OCI-LY7 (cell line): Measurements from ENCODE around the gene SCN1A. TPM values are rescaled to one million over a fixed set of nuclear protein-coding genes. Genes with fewer than 3 reads are reported as not detected.
"Not testable (repeated sequence)": the region's sequence is repeated elsewhere in the genome, so short reads cannot be mapped to it uniquely, and the experiment has no call there.

Experiments
- BruUV-seq: library from RNA; stranded (reverse); fragments of 400-500 nt; replicated peaks from 2 replicates; lab custom pipeline; 2021; lab: Mats Ljungman, UMichigan
- CTCF ChIA-PET: fragments of 300-600 bp; sonication (Branson Sonifier 250); formaldehyde crosslinking; loops from one replicate; lab custom pipeline; 2022; ENCODE audit warnings: antibody characterized with exemption; ENCODE audit not compliant: unreplicated experiment; lab: Charles Lee
- POLR2A ChIA-PET: fragments of 300-600 bp; sonication (Branson Sonifier 250); formaldehyde crosslinking; loops from one replicate; lab custom pipeline; 2022; ENCODE audit warnings: antibody characterized with exemption; lab: Charles Lee
- DNase-seq: peaks from one replicate; pipeline ENCODE4 v3.0.0-alpha.2; 2015; ENCODE audit warnings: low spot score
- H2AFZ ChIP-seq: fragments of 200-600 bp; sonication (generic), shearing (Covaris generic); 2 replicates; pipeline ENCODE4 v1.6.1; 2014; ENCODE audit warnings: mild to moderate bottlenecking, antibody characterized with exemption, low read length, moderate library complexity
- H3K27ac ChIP-seq: fragments of 200-600 bp; sonication (generic); 2 replicates; pipeline ENCODE4 v1.5.1; 2014; ENCODE audit warnings: mixed run types, low read depth, mild to moderate bottlenecking, moderate library complexity, low read length, inconsistent platforms; ENCODE audit not compliant: poor library complexity, severe bottlenecking
- H3K36me3 ChIP-seq: fragments of 200-600 bp; sonication (generic); 2 replicates; pipeline ENCODE4 v1.6.1; 2014; ENCODE audit warnings: mild to moderate bottlenecking, antibody characterized with exemption, low read length, moderate library complexity, mixed read lengths; ENCODE audit not compliant: insufficient read depth
- H3K4me1 ChIP-seq: fragments of 200-600 bp; sonication (generic); 2 replicates; pipeline ENCODE4 v1.5.1; 2014; ENCODE audit warnings: mild to moderate bottlenecking, low read length; ENCODE audit not compliant: insufficient read depth, poor library complexity, severe bottlenecking
- H3K4me2 ChIP-seq: fragments of 200-600 bp; sonication (generic); 2 replicates; pipeline ENCODE4 v1.6.1; 2014; ENCODE audit warnings: mild to moderate bottlenecking, low read length
- H3K4me3 ChIP-seq: fragments of 200-600 bp; sonication (generic); 2 replicates; pipeline ENCODE4 v1.5.1; 2014; ENCODE audit warnings: mild to moderate bottlenecking, low read depth, low read length; ENCODE audit not compliant: poor library complexity, severe bottlenecking
- H3K79me2 ChIP-seq: fragments of 200-600 bp; sonication (generic); 2 replicates; pipeline ENCODE4 v1.6.1; 2016; ENCODE audit warnings: low read depth, mild to moderate bottlenecking, low read length, moderate library complexity, mixed read lengths; ENCODE audit not compliant: insufficient read depth
- H3K9me2 ChIP-seq: fragments of 200-600 bp; sonication (generic); 2 replicates; pipeline ENCODE4 v1.6.1; 2016; ENCODE audit warnings: mild to moderate bottlenecking, low read length, mixed read lengths; ENCODE audit not compliant: insufficient read depth
- H3K9me3 ChIP-seq: fragments of 200-600 bp; sonication (generic); 2 replicates; pipeline ENCODE4 v1.6.1; 2014; ENCODE audit warnings: mild to moderate bottlenecking, mixed run types, low read length, mixed read lengths
- H4K20me1 ChIP-seq: fragments of 200-600 bp; sonication (generic); 2 replicates; pipeline ENCODE4 v1.6.1; 2014; ENCODE audit warnings: mild to moderate bottlenecking, antibody characterized with exemption, low read length, moderate library complexity, mixed read lengths; ENCODE audit not compliant: insufficient read depth
- EZH2phosphoT487 ChIP-seq: fragments of 200-600 bp; sonication (generic); IDR thresholded peaks from 2 replicates; pipeline ENCODE4 v1.6.1; 2018; ENCODE audit warnings: low read depth, borderline replicate concordance, mild to moderate bottlenecking, mixed run types, antibody characterized with exemption, low read length, moderate library complexity, mixed read lengths
- intact Hi-C: fragments of 100-400 bp; cut with micrococcal nuclease; formaldehyde crosslinking; loops from one replicate; pipeline ENCODE4 v1.10.0; 2022; ENCODE audit not compliant: unreplicated experiment
- total RNA-seq, 2 experiments: library from RNA; depleted of rRNA in 1 of 2; stranded (reverse); fragments of >200 nt in 1 of 2; shearing (Covaris generic) in 1 of 2; gene quantifications; 2 replicates each; pipeline ENCODE4 v1.2.3, GENCODE V29; 2014 to 2022
- TF ChIP-seq, protein P1 (sequence below): fragments of 200-600 bp; sonication (generic); conservative IDR thresholded peaks from 2 replicates; pipeline ENCODE4 v1.5.1; 2014; ENCODE audit warnings: mild to moderate bottlenecking, antibody characterized with exemption, low read length, moderate library complexity, mixed read lengths

Gene SCN1A
- total RNA-seq, 2 experiments from 2014 or later, result not detected

DNA sequence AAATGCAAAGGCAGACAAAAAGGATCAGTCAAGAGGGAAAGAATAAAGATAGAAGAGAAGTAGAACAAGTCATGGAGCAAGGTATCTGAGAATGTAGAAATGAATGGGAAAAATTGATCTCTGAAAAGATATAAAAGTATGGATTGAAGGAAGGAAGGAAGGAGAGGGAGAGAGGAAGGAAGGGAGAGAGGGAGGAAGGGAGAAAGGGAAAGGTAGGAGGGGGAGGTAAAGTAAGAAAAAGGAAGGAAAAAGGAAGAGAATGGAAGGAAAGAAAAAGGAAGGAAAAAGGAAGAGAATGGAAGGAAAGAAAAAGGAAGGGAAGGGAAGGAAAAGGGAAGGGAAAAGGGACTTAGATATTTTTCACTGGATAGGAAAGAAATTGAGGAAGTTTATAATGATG, 142.7 kb downstream of the SCN1A start:
- BruUV-seq, result no TSS peak
- no peaks in the 10 kb centered on the region for H3K9me3 ChIP-seq
- H3K4me2 ChIP-seq, result no peak overlapping the region
- H3K9me2 ChIP-seq, result no peaks in the 10 kb centered on the region
- no peaks in the 10 kb centered on the region for H3K79me2 ChIP-seq
- ChIA-PET CTCF (no interaction called here), POLR2A (no interaction called here)
- no peak overlapping the region for H3K4me3 ChIP-seq
- no peak for DNase-seq
- no peak overlapping the region for H3K27ac ChIP-seq
- H2AFZ ChIP-seq, result no peak overlapping the region
- no peaks in the 10 kb centered on the region for H3K4me1 ChIP-seq
- H3K36me3 ChIP-seq, result no peaks in the 10 kb centered on the region
- TF ChIP-seq, protein P1, sequence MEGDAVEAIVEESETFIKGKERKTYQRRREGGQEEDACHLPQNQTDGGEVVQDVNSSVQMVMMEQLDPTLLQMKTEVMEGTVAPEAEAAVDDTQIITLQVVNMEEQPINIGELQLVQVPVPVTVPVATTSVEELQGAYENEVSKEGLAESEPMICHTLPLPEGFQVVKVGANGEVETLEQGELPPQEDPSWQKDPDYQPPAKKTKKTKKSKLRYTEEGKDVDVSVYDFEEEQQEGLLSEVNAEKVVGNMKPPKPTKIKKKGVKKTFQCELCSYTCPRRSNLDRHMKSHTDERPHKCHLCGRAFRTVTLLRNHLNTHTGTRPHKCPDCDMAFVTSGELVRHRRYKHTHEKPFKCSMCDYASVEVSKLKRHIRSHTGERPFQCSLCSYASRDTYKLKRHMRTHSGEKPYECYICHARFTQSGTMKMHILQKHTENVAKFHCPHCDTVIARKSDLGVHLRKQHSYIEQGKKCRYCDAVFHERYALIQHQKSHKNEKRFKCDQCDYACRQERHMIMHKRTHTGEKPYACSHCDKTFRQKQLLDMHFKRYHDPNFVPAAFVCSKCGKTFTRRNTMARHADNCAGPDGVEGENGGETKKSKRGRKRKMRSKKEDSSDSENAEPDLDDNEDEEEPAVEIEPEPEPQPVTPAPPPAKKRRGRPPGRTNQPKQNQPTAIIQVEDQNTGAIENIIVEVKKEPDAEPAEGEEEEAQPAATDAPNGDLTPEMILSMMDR, result no peak
- TF ChIP-seq EZH2phosphoT487, result no peak
- intact Hi-C loops, result no loop called here
- no peaks in the 10 kb centered on the region for H4K20me1 ChIP-seq

- BruUV-seq, H3K79me2 ChIP-seq, CTCF ChIA-PET, H3K4me2 ChIP-seq, H3K4me3 ChIP-seq, H3K4me1 ChIP-seq, H3K36me3 ChIP-seq, DNase-seq, H3K9me3 ChIP-seq, H2AFZ ChIP-seq, intact Hi-C loops, H4K20me1 ChIP-seq, H3K27ac ChIP-seq, H3K9me2 ChIP-seq: not testable (repeated sequence)
- POLR2A ChIA-PET, result interaction anchor here (0.6 kb wide), 1 partner anchor 12 kb away, joined by 3 read pairs; no protein-coding TSS in a partner anchor
Measured at GRCh38 chr2:165972161-165972560, 155.7 kb downstream of the SCN1A start.

DNA sequence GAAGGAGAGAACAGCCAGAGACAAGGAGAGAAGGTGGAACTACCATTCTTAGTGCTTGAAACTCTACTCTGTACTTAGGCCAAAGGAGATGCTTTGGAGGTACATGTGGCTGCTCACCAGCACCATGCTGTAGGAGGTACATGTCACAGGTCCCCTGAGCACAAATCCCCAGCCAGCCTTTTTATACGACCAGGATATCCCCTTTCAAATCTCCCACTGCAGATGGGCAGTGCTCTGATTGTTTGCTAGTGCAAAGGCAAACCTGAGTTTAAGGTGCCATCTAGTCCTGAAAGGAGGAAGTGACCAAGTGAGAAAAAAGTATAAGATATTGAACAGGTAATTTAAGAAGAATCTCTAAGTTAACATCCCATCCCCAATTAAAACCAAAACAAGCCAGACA, 157.2 kb downstream of the SCN1A start:
- DNase-seq, result no peak
- no peaks in the 10 kb centered on the region for H3K4me1 ChIP-seq
- intact Hi-C loops, result no loop called here
- H4K20me1 ChIP-seq, result no peaks in the 10 kb centered on the region
- H2AFZ ChIP-seq, result no peak overlapping the region
- no peak overlapping the region for H3K4me2 ChIP-seq
- no peaks in the 10 kb centered on the region for H3K36me3 ChIP-seq
- H3K9me2 ChIP-seq, result no peaks in the 10 kb centered on the region
- no peaks in the 10 kb centered on the region for H3K79me2 ChIP-seq
- no peak overlapping the region for H3K27ac ChIP-seq
- H3K4me3 ChIP-seq, result no peak overlapping the region
- POLR2A ChIA-PET, result no interaction called here
- no TSS peak for BruUV-seq
- CTCF ChIA-PET, result no interaction called here
- no peak for TF ChIP-seq EZH2phosphoT487
- TF ChIP-seq, protein P1, result peak; percentile 34; the same call in 1 of the 2 replicates
- no peaks in the 10 kb centered on the region for H3K9me3 ChIP-seq
